ENCODE measurements around the gene CYP19A1. TPM values are rescaled to one million over a fixed set of nuclear protein-coding genes. Genes with fewer than 3 reads are reported as not detected.

CYP19A1 gene
- total RNA-seq, 1 donor from 2014 or later = not detected

- no peak for TF ChIP-seq CTCF (conservative IDR thresholded peaks at IDR 0.05; ENCODE audit: low read depth, low read length)
- peak within 1 kb of the TSS; percentile 19 for H3K4me3 ChIP-seq (ENCODE audit: low read depth, low read length)
- DNase-seq (ENCODE audit: low read depth) = no peak
These were observed 3.2 kb upstream of the CYP19A1 start, which contains the start of gene GLDN for GRCh38 chr15:51341366-51342226. Gene GLDN (plus strand): TSS chr15:51341655. CDS start chr15:51341685, 30 bp downstream.

- no peak for TF ChIP-seq CTCF (conservative IDR thresholded peaks at IDR 0.05; ENCODE audit: low read depth, low read length)
- no peak for DNase-seq (ENCODE audit: low read depth)
- no peak overlapping the region for H3K4me3 ChIP-seq (ENCODE audit: low read depth, low read length)
These were observed 2.6 kb downstream of the CYP19A1 start for GRCh38 chr15:51335538-51336410.

GRCh38 chr15:51335087-51335486 lies 3.3 kb downstream of the CYP19A1 start:
- no peak for TF ChIP-seq CTCF (conservative IDR thresholded peaks at IDR 0.05; ENCODE audit: low read depth, low read length)
- DNase-seq (ENCODE audit: low read depth) = no peak

GRCh38 chr15:51334011-51334451 lies 4.4 kb downstream of the CYP19A1 start:
- DNase-seq (ENCODE audit: low read depth) = no peak
- no peak overlapping the region for H3K4me3 ChIP-seq (ENCODE audit: low read depth, low read length)
- TF ChIP-seq CTCF (conservative IDR thresholded peaks at IDR 0.05; ENCODE audit: low read depth, low read length) = no peak

More at GRCh38 chr15:51335087-51335486, 3.3 kb downstream of the CYP19A1 start:
- H3K4me3 ChIP-seq (ENCODE audit: low read depth, low read length) = no peak overlapping the region

- TF ChIP-seq CTCF (conservative IDR thresholded peaks at IDR 0.05; ENCODE audit: low read depth, low read length) = no peak
- no peak overlapping the region for H3K4me3 ChIP-seq (ENCODE audit: low read depth, low read length)
- no peak for DNase-seq (ENCODE audit: low read depth)
These were observed 4.8 kb downstream of the CYP19A1 start for GRCh38 chr15:51333571-51333970.

GRCh38 chr15:51332206-51333147 lies 5.9 kb downstream of the CYP19A1 start:
- H3K4me3 ChIP-seq (ENCODE audit: low read depth, low read length) = no peak overlapping the region
- DNase-seq (ENCODE audit: low read depth) = no peak
- TF ChIP-seq CTCF (conservative IDR thresholded peaks at IDR 0.05; ENCODE audit: low read depth, low read length) = no peak
